ENCODE data around the gene DDX51.
"Not testable (repeated sequence)": the region's sequence is repeated elsewhere in the genome, so short reads cannot be mapped to it uniquely, and the experiment has no call there.

DDX51 gene

DNA sequence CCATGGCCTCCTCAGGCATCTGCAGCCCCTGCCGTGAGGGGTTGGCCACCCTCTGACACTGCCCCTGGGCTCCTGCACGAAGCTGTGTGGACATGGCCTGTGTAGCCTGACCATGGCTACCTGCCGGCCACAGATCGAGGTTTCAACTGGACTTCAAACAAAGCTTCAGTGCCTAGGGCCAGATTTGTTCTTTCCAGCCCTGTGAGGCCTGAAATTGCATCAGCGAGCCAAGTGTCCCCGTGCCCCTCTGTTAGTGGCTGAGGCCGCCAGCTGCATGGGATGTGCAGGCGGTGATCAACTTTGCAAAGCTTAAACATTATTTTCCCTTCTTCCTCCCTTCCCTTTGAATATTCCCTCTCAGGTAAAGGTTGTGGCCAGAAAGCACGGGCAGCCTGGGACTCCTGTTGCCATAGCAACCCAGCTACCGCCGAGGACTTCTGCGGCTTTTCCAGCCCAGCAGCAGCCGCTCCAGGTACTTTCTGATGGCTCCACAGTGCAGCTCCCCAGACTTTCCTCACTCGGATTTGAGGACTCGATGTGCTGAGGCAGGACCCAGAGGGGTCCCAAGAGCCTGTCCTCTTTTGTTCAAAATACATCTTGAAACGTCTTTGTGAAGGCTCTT lies 35.8 kb downstream of the DDX51 start:
- no peak for DNase-seq (ENCODE audit: low read depth)
- H3K4me3 ChIP-seq (replicated peaks; ENCODE audit: low read depth, low read length): no peak overlapping the region
- TF ChIP-seq, protein P1, sequence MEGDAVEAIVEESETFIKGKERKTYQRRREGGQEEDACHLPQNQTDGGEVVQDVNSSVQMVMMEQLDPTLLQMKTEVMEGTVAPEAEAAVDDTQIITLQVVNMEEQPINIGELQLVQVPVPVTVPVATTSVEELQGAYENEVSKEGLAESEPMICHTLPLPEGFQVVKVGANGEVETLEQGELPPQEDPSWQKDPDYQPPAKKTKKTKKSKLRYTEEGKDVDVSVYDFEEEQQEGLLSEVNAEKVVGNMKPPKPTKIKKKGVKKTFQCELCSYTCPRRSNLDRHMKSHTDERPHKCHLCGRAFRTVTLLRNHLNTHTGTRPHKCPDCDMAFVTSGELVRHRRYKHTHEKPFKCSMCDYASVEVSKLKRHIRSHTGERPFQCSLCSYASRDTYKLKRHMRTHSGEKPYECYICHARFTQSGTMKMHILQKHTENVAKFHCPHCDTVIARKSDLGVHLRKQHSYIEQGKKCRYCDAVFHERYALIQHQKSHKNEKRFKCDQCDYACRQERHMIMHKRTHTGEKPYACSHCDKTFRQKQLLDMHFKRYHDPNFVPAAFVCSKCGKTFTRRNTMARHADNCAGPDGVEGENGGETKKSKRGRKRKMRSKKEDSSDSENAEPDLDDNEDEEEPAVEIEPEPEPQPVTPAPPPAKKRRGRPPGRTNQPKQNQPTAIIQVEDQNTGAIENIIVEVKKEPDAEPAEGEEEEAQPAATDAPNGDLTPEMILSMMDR (IDR thresholded peaks at IDR 0.05; ENCODE audit: low read length, missing control alignments): no peak

DNA sequence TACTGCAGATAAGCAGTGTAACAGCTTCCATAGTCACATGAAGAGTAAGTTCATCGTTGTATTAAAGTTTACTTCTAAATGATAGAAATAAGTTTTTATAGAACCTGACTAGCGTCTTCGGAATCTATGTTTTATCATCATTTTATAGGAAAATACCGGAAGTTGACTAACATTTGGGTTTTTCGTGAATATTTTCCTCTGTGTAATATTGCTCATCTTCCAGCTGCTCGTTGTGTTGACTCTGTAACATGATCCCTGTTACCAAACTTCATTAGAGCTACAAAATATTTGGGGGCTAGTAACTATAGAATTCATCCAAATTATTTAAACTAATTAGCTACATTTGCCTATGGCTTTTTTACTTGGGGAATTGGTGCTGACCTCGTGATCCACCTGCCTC lies 37.2 kb downstream of the DDX51 start:
- no peak overlapping the region for H3K4me3 ChIP-seq (replicated peaks; ENCODE audit: low read depth, low read length)
- DNase-seq (ENCODE audit: low read depth): no peak
- TF ChIP-seq, protein P1 (IDR thresholded peaks at IDR 0.05; ENCODE audit: low read length, missing control alignments): no peak

DNA sequence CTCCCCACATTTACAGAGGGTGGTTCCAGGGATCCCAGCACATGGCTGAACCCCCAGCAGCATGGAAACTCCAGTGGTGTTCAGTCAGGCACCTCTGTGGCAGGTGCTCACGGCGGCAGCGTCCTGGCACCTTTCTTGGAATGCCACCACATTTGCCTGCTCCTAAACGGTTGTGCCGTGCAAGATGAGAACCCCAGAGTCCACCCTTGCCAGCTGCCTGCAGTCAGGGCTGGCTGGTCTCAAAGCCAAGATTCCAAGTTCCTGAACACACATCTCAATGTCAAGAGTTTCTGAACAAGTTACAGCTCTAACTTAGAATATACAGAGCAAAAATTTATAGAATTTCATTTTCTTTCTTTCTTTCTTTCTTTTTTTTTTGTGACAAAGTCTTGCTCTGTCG lies 38.7 kb downstream of the DDX51 start:
- no peak overlapping the region for H3K4me3 ChIP-seq (replicated peaks; ENCODE audit: low read depth, low read length)
- no peak for DNase-seq (ENCODE audit: low read depth)
- TF ChIP-seq, protein P1 (IDR thresholded peaks at IDR 0.05; ENCODE audit: low read length, missing control alignments): no peak

DNA sequence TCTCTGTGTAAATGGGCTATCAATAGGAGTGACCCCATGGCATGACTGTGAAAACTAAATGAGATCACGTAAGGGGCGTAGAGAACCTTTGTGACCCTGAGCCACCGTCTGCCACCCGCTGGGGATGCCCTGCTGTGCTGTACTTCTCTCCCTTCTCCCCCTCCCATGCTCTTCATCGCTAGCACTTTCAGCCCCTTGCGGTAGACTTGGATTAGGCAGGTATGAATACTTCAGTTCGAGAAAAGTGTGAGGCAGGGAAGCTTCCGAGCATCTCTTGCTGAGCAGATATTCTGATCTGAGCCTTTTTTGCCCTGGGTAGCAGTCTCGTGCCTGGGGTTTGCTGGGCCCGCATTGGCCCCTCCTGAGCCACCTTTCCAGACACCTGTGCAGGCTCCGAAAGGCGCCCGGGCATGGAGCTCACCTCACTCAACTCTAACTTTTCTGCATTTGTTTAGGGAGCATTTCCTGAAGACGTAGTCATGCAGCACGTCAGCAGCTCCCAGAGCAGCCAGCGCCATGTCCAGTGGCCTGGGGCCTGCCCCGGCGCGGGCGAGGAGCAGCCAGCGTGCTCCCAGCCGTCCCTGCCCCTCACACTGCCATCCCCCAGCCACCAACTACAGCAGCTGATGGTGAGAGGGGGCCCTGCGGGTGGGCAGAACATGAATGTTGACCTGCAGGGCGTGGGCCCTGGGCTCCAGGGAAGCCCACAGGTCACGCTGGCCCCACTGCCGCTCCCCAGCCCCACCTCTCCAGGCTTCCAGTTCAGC lies 40.4 kb downstream of the DDX51 start:
- TF ChIP-seq, protein P1 (IDR thresholded peaks at IDR 0.05; ENCODE audit: low read length, missing control alignments): no peak
- no peak for DNase-seq (ENCODE audit: low read depth)

DNA sequence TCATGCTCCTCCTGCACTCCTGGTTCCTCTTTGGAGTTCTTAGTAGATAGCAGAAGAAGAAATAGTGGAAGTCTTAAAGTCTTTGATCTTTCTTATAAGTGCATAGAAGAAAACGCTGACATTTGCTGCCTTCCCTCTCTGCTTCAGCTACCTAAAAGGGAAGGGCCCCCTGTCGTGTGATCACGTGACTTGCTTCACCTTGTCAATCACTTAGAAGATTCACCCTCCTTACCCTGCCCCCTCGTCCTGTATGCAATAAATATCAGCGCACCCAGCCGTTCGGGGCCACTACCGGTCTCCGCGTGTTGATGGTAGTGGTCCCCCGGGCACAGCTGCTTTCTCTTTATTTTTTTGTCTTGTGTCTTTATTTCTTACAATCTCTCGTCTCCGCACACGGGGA lies 41.0 kb downstream of the DDX51 start:
- H3K4me3 ChIP-seq (replicated peaks; ENCODE audit: low read depth, low read length); DNase-seq (ENCODE audit: low read depth): not testable (repeated sequence)

More for the DNA sequence above, 40.4 kb downstream of the DDX51 start:
- no peak overlapping the region for H3K4me3 ChIP-seq (replicated peaks; ENCODE audit: low read depth, low read length)

DNA sequence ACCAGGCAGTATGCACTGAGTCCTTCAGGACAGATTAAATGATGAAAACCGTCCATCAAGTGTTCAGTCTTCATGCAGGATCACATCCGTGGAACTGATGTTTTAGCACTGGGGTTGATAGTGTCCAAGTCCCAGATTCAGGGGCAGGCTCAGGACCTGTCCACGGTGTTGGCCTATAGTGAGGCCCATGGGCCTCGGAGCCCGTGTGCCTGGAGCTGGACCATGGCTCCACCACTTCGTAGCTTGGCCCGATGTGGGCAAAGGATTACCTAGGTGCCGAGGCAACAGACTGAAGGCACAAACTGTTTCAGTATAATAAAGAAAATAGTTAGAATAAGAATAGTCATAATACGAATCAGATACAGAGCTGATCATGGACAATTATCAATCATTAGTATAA lies 41.8 kb downstream of the DDX51 start:
- H3K4me3 ChIP-seq (replicated peaks; ENCODE audit: low read depth, low read length): no peak overlapping the region
- TF ChIP-seq, protein P1 (IDR thresholded peaks at IDR 0.05; ENCODE audit: low read length, missing control alignments): no peak
- no peak for DNase-seq (ENCODE audit: low read depth)

DNA sequence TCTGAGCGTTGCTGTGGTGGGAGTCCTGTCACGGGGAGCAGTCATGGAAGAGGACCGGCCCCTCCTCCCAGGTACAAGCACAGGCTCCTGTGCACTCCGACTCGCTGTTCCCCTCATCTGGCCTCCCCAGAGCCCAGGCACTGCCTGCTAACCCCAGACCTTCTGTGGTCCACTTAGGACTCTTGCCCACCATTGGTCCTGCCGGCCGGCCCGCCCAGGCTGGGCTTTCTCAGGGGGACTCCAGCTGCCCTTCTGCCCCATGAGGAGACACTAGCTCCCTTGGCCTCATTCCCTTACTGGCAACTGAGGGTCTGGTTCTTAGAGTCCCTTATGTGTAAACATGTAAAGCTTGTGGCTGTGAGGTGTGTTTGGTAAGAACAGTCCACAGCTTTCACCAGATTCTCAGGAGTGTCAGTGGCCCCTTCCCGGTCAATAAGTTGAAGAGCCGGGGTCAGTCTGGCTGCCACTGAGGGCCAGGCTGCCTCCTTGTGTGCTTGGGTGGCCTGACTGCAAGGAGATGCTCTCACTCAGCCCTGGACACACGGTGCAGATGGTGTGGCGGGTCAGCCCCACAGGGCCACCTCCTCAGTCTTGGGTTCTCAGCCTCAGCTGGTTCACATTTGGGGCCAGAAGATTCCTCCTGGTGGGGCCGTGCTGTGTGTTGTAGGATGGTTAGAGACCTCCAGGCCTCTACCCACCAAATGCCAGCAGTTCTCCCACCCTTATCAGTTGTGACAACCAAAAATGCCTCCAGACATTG lies 43.6 kb downstream of the DDX51 start:
- TF ChIP-seq, protein P1 (IDR thresholded peaks at IDR 0.05; ENCODE audit: low read length, missing control alignments): no peak
- no peak overlapping the region for H3K4me3 ChIP-seq (replicated peaks; ENCODE audit: low read depth, low read length)
- no peak for DNase-seq (ENCODE audit: low read depth)
